Measurements from ENCODE around the gene DSP. TPM values are rescaled to one million over a fixed set of nuclear protein-coding genes. Genes with fewer than 3 reads are reported as not detected.
A peak's percentile ranks its signal among the peaks of the same experiment; 100 is the strongest.

Gene DSP
- total and polyA plus RNA-seq, 8 donors = 12.0 to 125 (median 80.6) TPM

- H3K27ac ChIP-seq = no peak overlapping the region
- peaks cover 0 to 9% (median 7%) of the 10 kb centered on the region in 4 donors for H3K36me3 ChIP-seq
- H3K4me1 ChIP-seq = peaks cover 0 to 15% (median 12%) of the 10 kb centered on the region in 4 donors
- no peak overlapping the region for H3K4me3 ChIP-seq
- H3K9me3 ChIP-seq = no peaks in the 10 kb centered on the region
- DNase-seq = peak in 1 of 2 donors; percentile 38
- intact Hi-C loops (cut with DNase I; ENCODE audit: low total_unique reads) = loop anchor here (10.0 kb wide), 2 partner anchors 343 to 943 kb away; no protein-coding TSS in a partner anchor
- 42 to 57% (median 52%) methylated on average over 12 of the region's 12 CpGs for WGBS, 5 donors
- TF ChIP-seq POLR2A (IDR thresholded peaks at IDR 0.05) (no peak), EP300 (IDR thresholded peaks at IDR 0.05) (no peak), POLR2AphosphoS5 (IDR thresholded peaks at IDR 0.05) (no peak), CTCF (IDR thresholded peaks at IDR 0.05) (no peak)
- no peaks in the 10 kb centered on the region for H3K27me3 ChIP-seq
Measured at GRCh38 chr6:7617801-7618764, 76.6 kb downstream of the DSP start.

GRCh38 chr6:7621761-7622160, 80.3 kb downstream of the DSP start:
- TF ChIP-seq CTCF (IDR thresholded peaks at IDR 0.05) (no peak), POLR2AphosphoS5 (IDR thresholded peaks at IDR 0.05) (no peak), POLR2A (IDR thresholded peaks at IDR 0.05) (no peak), EP300 (IDR thresholded peaks at IDR 0.05) (no peak)
- WGBS, 5 donors = 85 to 92% (median 91%) methylated on average over 5 of the region's 5 CpGs
- Histone ChIP-seq H3K9me3 (no peaks in the 10 kb centered on the region), H3K27ac (no peak overlapping the region), H3K36me3 (no peaks in the 10 kb centered on the region), H3K27me3 (no peaks in the 10 kb centered on the region), H3K4me1 (no peaks in the 10 kb centered on the region), H3K4me3 (no peak overlapping the region)
- no peak for DNase-seq
- intact Hi-C loops (cut with DNase I; ENCODE audit: low total_unique reads) = no loop called here

GRCh38 chr6:7624796-7625710, 83.6 kb downstream of the DSP start:
- no peak for TF ChIP-seq CTCF (IDR thresholded peaks at IDR 0.05)
- TF ChIP-seq POLR2AphosphoS5 (IDR thresholded peaks at IDR 0.05) = no peak
- no peak for TF ChIP-seq POLR2A (IDR thresholded peaks at IDR 0.05)
- no peak for TF ChIP-seq EP300 (IDR thresholded peaks at IDR 0.05)
- 64 to 77% (median 68%) methylated on average over 4 of the region's 4 CpGs for WGBS, 5 donors
- no peak for DNase-seq
- H3K27me3 ChIP-seq = peaks cover 0 to 5% (median 0%) of the 10 kb centered on the region in 3 donors
- intact Hi-C loops (cut with DNase I; ENCODE audit: low total_unique reads) = no loop called here
- no peaks in the 10 kb centered on the region for H3K9me3 ChIP-seq
- no peak overlapping the region for H3K27ac ChIP-seq
- no peaks in the 10 kb centered on the region for H3K36me3 ChIP-seq
- H3K4me1 ChIP-seq = no peaks in the 10 kb centered on the region
- no peak overlapping the region for H3K4me3 ChIP-seq

- Histone ChIP-seq H3K9me3 (no peaks in the 10 kb centered on the region), H3K27me3 (peaks cover 0 to 5% (median 0%) of the 10 kb centered on the region in 3 donors), H3K4me3 (no peak overlapping the region), H3K27ac (no peak overlapping the region), H3K36me3 (no peaks in the 10 kb centered on the region), H3K4me1 (no peaks in the 10 kb centered on the region)
- no peak for TF ChIP-seq POLR2A (IDR thresholded peaks at IDR 0.05)
- DNase-seq = no peak
- intact Hi-C loops (cut with DNase I; ENCODE audit: low total_unique reads) = no loop called here
- 71 to 88% (median 78%) methylated on average over 2 of the region's 2 CpGs for WGBS, 5 donors
Measured at GRCh38 chr6:7628479-7628878, 87.0 kb downstream of the DSP start.

Measured in stomach (tissue), 9 donors.